SK-N-MC (cell line): ENCODE data around the gene FAU.

Source experiments
- DNase-seq: peaks from one replicate; pipeline ENCODE4 v3.0.0-alpha.2; 2011; ENCODE audit warnings: low read depth, low spot score
- H3K27ac ChIP-seq: fragments of 200-600 bp; sonication (generic); 2 replicates; pipeline ENCODE4 v1.5.1; 2016; ENCODE audit warnings: mixed run types
- H3K36me3 ChIP-seq: fragments of 200-600 bp; sonication (generic); 2 replicates; pipeline ENCODE4 v1.6.1; 2017; ENCODE audit warnings: antibody characterized with exemption, low read length, mixed read lengths; ENCODE audit not compliant: insufficient read depth
- H3K4me3 ChIP-seq: fragments of 200-600 bp; sonication (generic); 2 replicates; pipeline ENCODE4 v1.5.1; 2016
- H3K9ac ChIP-seq: fragments of 200-600 bp; sonication (generic); 2 replicates; pipeline ENCODE4 v1.8.0; 2017; ENCODE audit warnings: mixed run types, mixed read lengths; ENCODE audit not compliant: insufficient read length
- H3K9me3 ChIP-seq: fragments of 200-600 bp; sonication (generic); 2 replicates; pipeline ENCODE4 v1.6.1; 2017; ENCODE audit warnings: low read depth, mild to moderate bottlenecking, antibody characterized with exemption, low read length, moderate library complexity, mixed read lengths
- EZH2 ChIP-seq: fragments of 200-600 bp; sonication (generic); IDR thresholded peaks from one replicate; pipeline ENCODE4 v1.6.1; 2017; ENCODE audit warnings: antibody characterized with exemption
- FOXP2 ChIP-seq: optimal IDR thresholded peaks from 2 replicates; pipeline ENCODE3; 2011; ENCODE audit warnings: mild to moderate bottlenecking, moderate library complexity; ENCODE audit not compliant: insufficient read depth; ENCODE audit errors: extremely low read length, control extremely low read depth
- POLR2AphosphoS5 ChIP-seq: IDR thresholded peaks from 2 replicates; pipeline ENCODE4 v1.6.1; 2012; ENCODE audit warnings: mild to moderate bottlenecking, low read depth, low read length, borderline replicate concordance

The FAU gene

GRCh38 chr11:65083834-65084597 lies 37.9 kb downstream of the FAU start, which contains the start of the genes CDCA5 and ZFPL1:
Gene CDCA5, minus strand, starts transcription at chr11:65084040. Its CDS starts 62 bp downstream, at chr11:65083978.
Gene ZFPL1, plus strand, starts transcription at chr11:65084222. Its CDS starts 477 bp downstream, at chr11:65084699.
- H3K36me3 ChIP-seq, result peaks cover 26% of the 10 kb centered on the region
- peak; percentile 70 for DNase-seq
- peak within 1 kb of the TSS; percentile 84 for H3K4me3 ChIP-seq
- no peak for TF ChIP-seq FOXP2
- TF ChIP-seq POLR2AphosphoS5, result peak; percentile 83; the same call in 1 of the 2 replicates
- TF ChIP-seq EZH2, result no peak
- H3K27ac ChIP-seq, result peak within 1 kb of the TSS; percentile 85
- H3K9me3 ChIP-seq, result no peaks in the 10 kb centered on the region
- peak within 1 kb of the TSS; percentile 89 for H3K9ac ChIP-seq

GRCh38 chr11:65083134-65083833 lies 38.6 kb downstream of the FAU start:
- peak overlapping the region; percentile 85 for H3K27ac ChIP-seq

GRCh38 chr11:65078786-65079342 lies 43.1 kb downstream of the FAU start:
- Histone ChIP-seq H3K36me3 (peaks cover 44% of the 10 kb centered on the region), H3K9me3 (no peaks in the 10 kb centered on the region), H3K4me3 (no peak overlapping the region), H3K9ac (no peak overlapping the region), H3K27ac (no peak overlapping the region)
- no peak for TF ChIP-seq EZH2
- no peak for TF ChIP-seq FOXP2
- TF ChIP-seq POLR2AphosphoS5, result no peak
- DNase-seq, result no peak

More at GRCh38 chr11:65083134-65083833, 38.6 kb downstream of the FAU start:
- Histone ChIP-seq H3K9ac (peak overlapping the region; percentile 89), H3K9me3 (no peaks in the 10 kb centered on the region), H3K36me3 (peaks cover 34% of the 10 kb centered on the region), H3K4me3 (peak overlapping the region; percentile 84)
- no peak for DNase-seq
- no peak for TF ChIP-seq POLR2AphosphoS5

GRCh38 chr11:65078151-65078550 lies 43.8 kb downstream of the FAU start:
- no peak for DNase-seq
- peaks cover 44% of the 10 kb centered on the region for H3K36me3 ChIP-seq
- H3K9ac ChIP-seq, result no peak overlapping the region
- TF ChIP-seq FOXP2 (no peak), EZH2 (no peak), POLR2AphosphoS5 (no peak)
- H3K9me3 ChIP-seq, result no peaks in the 10 kb centered on the region
- no peak overlapping the region for H3K27ac ChIP-seq
- H3K4me3 ChIP-seq, result no peak overlapping the region

- Histone ChIP-seq H3K4me3 (no peak overlapping the region), H3K9me3 (no peaks in the 10 kb centered on the region), H3K36me3 (peaks cover 44% of the 10 kb centered on the region), H3K9ac (no peak overlapping the region), H3K27ac (no peak overlapping the region)
- TF ChIP-seq FOXP2, result no peak
- no peak for TF ChIP-seq POLR2AphosphoS5
- no peak for TF ChIP-seq EZH2
- DNase-seq, result no peak
These were observed 44.5 kb downstream of the FAU start for GRCh38 chr11:65077451-65077850.

- Histone ChIP-seq H3K9ac (no peak overlapping the region), H3K27ac (no peak overlapping the region), H3K9me3 (no peaks in the 10 kb centered on the region)
These were observed 49.3 kb downstream of the FAU start for GRCh38 chr11:65072631-65072966.

GRCh38 chr11:65071907-65072630 lies 49.9 kb downstream of the FAU start:
- Histone ChIP-seq H3K27ac (no peak overlapping the region), H3K4me3 (no peak overlapping the region), H3K9me3 (no peaks in the 10 kb centered on the region), H3K36me3 (no peaks in the 10 kb centered on the region; the same call in 1 of the 2 replicates), H3K9ac (no peak overlapping the region)
- DNase-seq, result no peak
- TF ChIP-seq EZH2 (no peak), FOXP2 (no peak), POLR2AphosphoS5 (no peak)

More at GRCh38 chr11:65072631-65072966, 49.3 kb downstream of the FAU start:
- TF ChIP-seq EZH2, result no peak
- no peak for TF ChIP-seq POLR2AphosphoS5
- no peak for TF ChIP-seq FOXP2
- Histone ChIP-seq H3K4me3 (no peak overlapping the region), H3K36me3 (peaks cover 4% of the 10 kb centered on the region; the same call in 1 of the 2 replicates)
- DNase-seq, result no peak
